SK-N-SH (cell line): ENCODE results near the gene CBFA2T3. TPM values are rescaled to one million over a fixed set of nuclear protein-coding genes. Genes with fewer than 3 reads are reported as not detected.

Experiments
- CTCF ChIA-PET: fragments of 300-600, 350-600 bp; formaldehyde crosslinking; extraction: SDS; loops from one replicate; lab custom pipeline; 2021; lab: Yijun Ruan, JAX
- POLR2A ChIA-PET: fragments of 350-600 bp; sonication (Branson Sonifier 250); formaldehyde crosslinking; extraction: SDS; loops from one replicate; lab custom pipeline; 2020; ENCODE audit warnings: antibody characterized with exemption, inconsistent platforms; lab: Yijun Ruan, JAX
- DNase-seq: peaks from one replicate; pipeline ENCODE4 v3.0.0; 2012
- H2AFZ ChIP-seq: fragments of 200-600 bp; sonication (generic); 2 replicates; pipeline ENCODE4 v1.8.1; 2016; ENCODE audit warnings: antibody characterized with exemption, mild to moderate bottlenecking, low read depth
- H3F3A ChIP-seq: fragments of 200-600 bp; sonication (generic); replicated peaks from 2 replicates; pipeline ENCODE3; 2016; ENCODE audit warnings: antibody characterized with exemption, mild to moderate bottlenecking; ENCODE audit not compliant: insufficient read depth
- H3K27ac ChIP-seq, 2 experiments: fragments of 200-500 bp in 1 of 2; fragments of 200-600 bp in 1 of 2; sonication (Bioruptor generic) in 1 of 2; sonication (generic), shearing (Covaris generic) in 1 of 2; 2 replicates each; pipeline versions ENCODE4 v1.5.1 to v1.6.1; 2014 to 2016; ENCODE audit warnings: low read depth in 2 of 2, inconsistent platforms in 1 of 2, low read length in 1 of 2, mild to moderate bottlenecking in 1 of 2, mixed read lengths in 1 of 2
- H3K27me3 ChIP-seq: fragments of 200-600 bp; sonication (generic), shearing (Covaris generic); 2 replicates; pipeline ENCODE4 v1.6.1; 2016; ENCODE audit warnings: mixed run types; ENCODE audit not compliant: insufficient read depth
- H3K36me3 ChIP-seq, 2 experiments: fragments of 200-500 bp in 1 of 2; fragments of 200-600 bp in 1 of 2; sonication (Bioruptor generic) in 1 of 2; sonication (generic) in 1 of 2; replicated peaks in 1 of 2; 2 replicates each; pipeline versions ENCODE3 to v1.5.1; 2014 to 2016; ENCODE audit warnings: low read length in 1 of 2, mild to moderate bottlenecking in 1 of 2; ENCODE audit not compliant: insufficient read depth in 2 of 2, control insufficient read depth in 1 of 2
- H3K4me1 ChIP-seq, 2 experiments: fragments of 200-500 bp in 1 of 2; fragments of 200-600 bp in 1 of 2; sonication (Bioruptor generic) in 1 of 2; sonication (generic), shearing (Covaris generic) in 1 of 2; 2 replicates each; pipeline versions ENCODE4 v1.5.1 to v1.6.1; 2014 to 2016; ENCODE audit warnings: low read depth in 1 of 2, low read length in 1 of 2, mixed run types in 1 of 2; ENCODE audit not compliant: insufficient read depth in 2 of 2, control insufficient read depth in 1 of 2
- H3K4me2 ChIP-seq: fragments of 200-600 bp; sonication (generic), shearing (Covaris generic); 2 replicates; pipeline ENCODE4 v1.6.1; 2017; ENCODE audit warnings: mixed run types
- H3K4me3 ChIP-seq, 2 experiments: fragments of 200-500 bp in 1 of 2; fragments of 200-600 bp in 1 of 2; sonication (Bioruptor generic) in 1 of 2; sonication (generic), shearing (Covaris generic) in 1 of 2; 2 replicates each; pipeline versions ENCODE4 v1.5.1 to v1.8.1; 2014 to 2016; ENCODE audit warnings: low read depth in 2 of 2, inconsistent platforms in 1 of 2, low read length in 1 of 2, mild to moderate bottlenecking in 1 of 2, mixed read lengths in 1 of 2, moderate library complexity in 1 of 2
- H3K79me2 ChIP-seq: fragments of 200-600 bp; sonication (generic); 2 replicates; pipeline ENCODE4 v1.8.1; 2017; ENCODE audit warnings: mild to moderate bottlenecking; ENCODE audit not compliant: insufficient read depth
- H3K9ac ChIP-seq: fragments of 200-600 bp; sonication (generic); 2 replicates; pipeline ENCODE4 v1.6.1; 2017; ENCODE audit warnings: mixed run types
- H3K9me2 ChIP-seq: fragments of 200-600 bp; sonication (generic); 2 replicates; pipeline ENCODE4 v1.6.1; 2017; ENCODE audit warnings: mixed run types
- H3K9me3 ChIP-seq: fragments of 200-600 bp; sonication (generic); 2 replicates; pipeline ENCODE4 v1.6.1; 2017; ENCODE audit warnings: mixed run types, mild to moderate bottlenecking, moderate library complexity
- H4K20me1 ChIP-seq: fragments of 200-600 bp; sonication (generic); 2 replicates; pipeline ENCODE4 v1.6.1; 2017; ENCODE audit warnings: mild to moderate bottlenecking, mixed run types; ENCODE audit not compliant: insufficient read depth
- CHD2 ChIP-seq: fragments of 150-350 bp; IDR thresholded peaks from 2 replicates; pipeline ENCODE4 v1.6.1; 2018; ENCODE audit warnings: low read length; ENCODE audit not compliant: partially characterized antibody
- ELF1 ChIP-seq: IDR thresholded peaks from 2 replicates; pipeline ENCODE4 v1.4.0; 2012
- EZH2phosphoT487 ChIP-seq: fragments of 200-600 bp; sonication (generic); IDR thresholded peaks from 2 replicates; pipeline ENCODE4 v1.6.1; 2017; ENCODE audit warnings: low read depth, mixed run types, mild to moderate bottlenecking, antibody characterized with exemption, moderate library complexity, borderline replicate concordance
- FOXJ3 ChIP-seq: sonication (generic); formaldehyde crosslinking; IDR thresholded peaks from 2 replicates; pipeline ENCODE4 v1.5.1; 2020; ENCODE audit warnings: mild to moderate bottlenecking, missing genetic modification reagents
- FOXM1 ChIP-seq: IDR thresholded peaks from 2 replicates; pipeline ENCODE4 v1.4.0; 2012; ENCODE audit warnings: low read depth, mild to moderate bottlenecking
- GABPA ChIP-seq: IDR thresholded peaks from 2 replicates; pipeline ENCODE4 v1.4.0; 2012; ENCODE audit warnings: low read depth, mild to moderate bottlenecking
- MXI1 ChIP-seq: IDR thresholded peaks from 2 replicates; pipeline ENCODE4 v1.6.1; 2012; ENCODE audit warnings: mild to moderate bottlenecking, low read depth, low read length, improper control_type of control experiment
- NFIC ChIP-seq: IDR thresholded peaks from 2 replicates; pipeline ENCODE4 v1.4.0; 2012; ENCODE audit warnings: borderline replicate concordance
- NRF1 ChIP-seq: IDR thresholded peaks from 2 replicates; pipeline ENCODE4 v1.6.1; 2012; ENCODE audit warnings: low read depth, mild to moderate bottlenecking, low read length
- POLR2AphosphoS5 ChIP-seq: IDR thresholded peaks from 2 replicates; pipeline ENCODE4 v1.6.1; 2012; ENCODE audit warnings: low read depth, low read length
- RFX5 ChIP-seq: IDR thresholded peaks from 2 replicates; pipeline ENCODE4 v1.6.1; 2012; ENCODE audit warnings: mild to moderate bottlenecking, improper control_type of control experiment, low read length
- RXRA ChIP-seq: IDR thresholded peaks from 2 replicates; pipeline ENCODE4 v1.4.0; 2012; ENCODE audit warnings: low read depth, mild to moderate bottlenecking, borderline replicate concordance
- SMC3 ChIP-seq: IDR thresholded peaks from 2 replicates; pipeline ENCODE4 v1.6.1; 2012; ENCODE audit warnings: low read depth, low read length, improper control_type of control experiment
- TEAD4 ChIP-seq: IDR thresholded peaks from 2 replicates; pipeline ENCODE4 v1.4.0; 2012; ENCODE audit warnings: mild to moderate bottlenecking, borderline replicate concordance; ENCODE audit not compliant: insufficient read depth
- WGBS: methylation state at CpG from one replicate; pipeline ENCODE4 v1.1.6; 2017; ENCODE audit warnings: low lambda C conversion rate; 5-methylcytosine and 5-hydroxymethylcytosine counted together
- polyA plus RNA-seq, 3 experiments: library from polyadenylated mRNA; depleted of rRNA; stranded (reverse); fragments of >200 nt; gene quantifications; 2 replicates each; pipeline ENCODE4 v1.2.3, GENCODE V29; 2012
- TF ChIP-seq, protein P1 (sequence below): IDR thresholded peaks from 2 replicates; pipeline ENCODE4 v1.6.1; 2012; ENCODE audit warnings: mild to moderate bottlenecking, low read depth, low read length, moderate library complexity
- TF ChIP-seq, protein P2 (sequence below): IDR thresholded peaks from 2 replicates; pipeline ENCODE4 v1.4.0; 2012; ENCODE audit warnings: low read depth
- TF ChIP-seq, protein P3 (sequence below): fragments of 150-350 bp; IDR thresholded peaks from 2 replicates; pipeline ENCODE4 v1.6.1; 2016; ENCODE audit warnings: mild to moderate bottlenecking, low read depth, low read length
- TF ChIP-seq, protein P4 (sequence below): fragments of 150-350 bp; IDR thresholded peaks from 2 replicates; pipeline ENCODE4 v1.6.1; 2017; ENCODE audit warnings: antibody characterized with exemption, low read length, low read depth, borderline replicate concordance

Gene CBFA2T3
- polyA plus RNA-seq, 1 of the 3 experiments (the other 2 are of a cell fraction) = not detected

DNA sequence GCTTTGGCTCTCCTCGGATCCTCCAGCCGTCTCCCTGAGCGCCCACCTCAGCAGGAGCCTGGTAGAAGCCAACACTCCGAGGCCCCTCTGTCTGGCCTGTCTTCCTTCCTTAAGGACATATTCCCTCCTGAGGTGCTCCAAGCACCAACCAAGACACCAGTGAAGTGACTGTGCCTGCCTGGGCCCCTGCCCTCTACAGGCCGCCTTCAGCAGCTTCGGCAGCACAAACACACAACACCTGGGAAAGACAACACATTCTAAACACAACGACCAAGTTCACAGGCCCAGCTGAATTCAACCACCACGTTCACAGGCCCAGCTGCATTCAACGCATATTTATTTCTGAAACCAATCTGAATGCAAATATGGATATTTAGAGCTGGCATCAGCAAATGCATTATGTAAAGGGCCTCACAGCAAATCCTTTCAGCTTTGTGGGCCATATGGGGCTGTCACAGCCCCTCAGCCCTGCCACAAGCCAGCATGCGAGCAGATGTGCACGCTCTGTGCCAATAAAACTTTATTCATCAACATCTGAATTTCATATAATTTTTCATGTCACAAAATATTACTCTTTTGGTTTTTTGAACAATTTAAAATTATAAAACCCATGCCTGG is 132.5 kb downstream of the CBFA2T3 start (continued):
- TF ChIP-seq, protein P1, sequence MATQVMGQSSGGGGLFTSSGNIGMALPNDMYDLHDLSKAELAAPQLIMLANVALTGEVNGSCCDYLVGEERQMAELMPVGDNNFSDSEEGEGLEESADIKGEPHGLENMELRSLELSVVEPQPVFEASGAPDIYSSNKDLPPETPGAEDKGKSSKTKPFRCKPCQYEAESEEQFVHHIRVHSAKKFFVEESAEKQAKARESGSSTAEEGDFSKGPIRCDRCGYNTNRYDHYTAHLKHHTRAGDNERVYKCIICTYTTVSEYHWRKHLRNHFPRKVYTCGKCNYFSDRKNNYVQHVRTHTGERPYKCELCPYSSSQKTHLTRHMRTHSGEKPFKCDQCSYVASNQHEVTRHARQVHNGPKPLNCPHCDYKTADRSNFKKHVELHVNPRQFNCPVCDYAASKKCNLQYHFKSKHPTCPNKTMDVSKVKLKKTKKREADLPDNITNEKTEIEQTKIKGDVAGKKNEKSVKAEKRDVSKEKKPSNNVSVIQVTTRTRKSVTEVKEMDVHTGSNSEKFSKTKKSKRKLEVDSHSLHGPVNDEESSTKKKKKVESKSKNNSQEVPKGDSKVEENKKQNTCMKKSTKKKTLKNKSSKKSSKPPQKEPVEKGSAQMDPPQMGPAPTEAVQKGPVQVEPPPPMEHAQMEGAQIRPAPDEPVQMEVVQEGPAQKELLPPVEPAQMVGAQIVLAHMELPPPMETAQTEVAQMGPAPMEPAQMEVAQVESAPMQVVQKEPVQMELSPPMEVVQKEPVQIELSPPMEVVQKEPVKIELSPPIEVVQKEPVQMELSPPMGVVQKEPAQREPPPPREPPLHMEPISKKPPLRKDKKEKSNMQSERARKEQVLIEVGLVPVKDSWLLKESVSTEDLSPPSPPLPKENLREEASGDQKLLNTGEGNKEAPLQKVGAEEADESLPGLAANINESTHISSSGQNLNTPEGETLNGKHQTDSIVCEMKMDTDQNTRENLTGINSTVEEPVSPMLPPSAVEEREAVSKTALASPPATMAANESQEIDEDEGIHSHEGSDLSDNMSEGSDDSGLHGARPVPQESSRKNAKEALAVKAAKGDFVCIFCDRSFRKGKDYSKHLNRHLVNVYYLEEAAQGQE = no peak
- no peak for TF ChIP-seq POLR2AphosphoS5
- TF ChIP-seq, protein P2, sequence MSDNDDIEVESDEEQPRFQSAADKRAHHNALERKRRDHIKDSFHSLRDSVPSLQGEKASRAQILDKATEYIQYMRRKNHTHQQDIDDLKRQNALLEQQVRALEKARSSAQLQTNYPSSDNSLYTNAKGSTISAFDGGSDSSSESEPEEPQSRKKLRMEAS = no peak
- TF ChIP-seq, protein P3, sequence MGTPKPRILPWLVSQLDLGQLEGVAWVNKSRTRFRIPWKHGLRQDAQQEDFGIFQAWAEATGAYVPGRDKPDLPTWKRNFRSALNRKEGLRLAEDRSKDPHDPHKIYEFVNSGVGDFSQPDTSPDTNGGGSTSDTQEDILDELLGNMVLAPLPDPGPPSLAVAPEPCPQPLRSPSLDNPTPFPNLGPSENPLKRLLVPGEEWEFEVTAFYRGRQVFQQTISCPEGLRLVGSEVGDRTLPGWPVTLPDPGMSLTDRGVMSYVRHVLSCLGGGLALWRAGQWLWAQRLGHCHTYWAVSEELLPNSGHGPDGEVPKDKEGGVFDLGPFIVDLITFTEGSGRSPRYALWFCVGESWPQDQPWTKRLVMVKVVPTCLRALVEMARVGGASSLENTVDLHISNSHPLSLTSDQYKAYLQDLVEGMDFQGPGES = no peak
- no peak for TF ChIP-seq TEAD4
- TF ChIP-seq RFX5 = no peak
- TF ChIP-seq ELF1 = no peak
- TF ChIP-seq, all 33 proteins: peak for 0

DNA sequence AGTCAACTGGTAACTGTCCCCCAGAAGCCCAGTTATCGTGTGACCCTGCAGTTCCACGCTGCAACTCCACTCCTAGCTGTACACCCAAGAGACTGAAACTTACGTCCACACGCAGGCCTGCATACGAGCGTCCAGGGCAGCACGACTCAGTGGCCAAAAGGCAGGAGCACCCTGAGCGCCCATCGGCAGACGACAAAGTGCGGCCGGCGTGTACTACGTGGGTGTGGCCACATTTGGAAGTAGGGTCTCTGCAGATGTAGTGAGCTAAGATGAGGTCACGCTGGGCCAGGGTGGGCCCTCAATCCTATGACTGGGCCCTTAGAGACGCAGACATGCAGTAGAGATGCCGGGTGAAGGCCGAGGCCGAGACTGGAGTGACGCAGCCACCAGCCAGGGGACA is 133.8 kb downstream of the CBFA2T3 start:
- Histone ChIP-seq H2AFZ (no peak overlapping the region), H3K4me1 (no peaks in the 10 kb centered on the region), H3K9me3 (no peaks in the 10 kb centered on the region), H3K27me3 (no peaks in the 10 kb centered on the region), H3K9me2 (no peaks in the 10 kb centered on the region), H3K27ac (no peak overlapping the region), H3K9ac (no peak overlapping the region), H3K36me3 (peaks cover 0 to 19% of the 10 kb centered on the region in 2 experiments), H3K4me2 (no peak overlapping the region), H3F3A (no peaks in the 10 kb centered on the region), H4K20me1 (0 out of 2 replicates have a peak, but pooled peaks cover 3% of the 10 kb centered on the region), H3K4me3 (no peak overlapping the region), H3K79me2 (no peaks in the 10 kb centered on the region)
- TF ChIP-seq ELF1 (no peak), FOXM1 (no peak), RFX5 (no peak), FOXJ3 (CRISPR knock-in tag) (no peak), RXRA (no peak), NRF1 (no peak), MXI1 (no peak), CHD2 (no peak), EZH2phosphoT487 (no peak), SMC3 (no peak), NFIC (no peak), GABPA (no peak)
- TF ChIP-seq, protein P4, sequence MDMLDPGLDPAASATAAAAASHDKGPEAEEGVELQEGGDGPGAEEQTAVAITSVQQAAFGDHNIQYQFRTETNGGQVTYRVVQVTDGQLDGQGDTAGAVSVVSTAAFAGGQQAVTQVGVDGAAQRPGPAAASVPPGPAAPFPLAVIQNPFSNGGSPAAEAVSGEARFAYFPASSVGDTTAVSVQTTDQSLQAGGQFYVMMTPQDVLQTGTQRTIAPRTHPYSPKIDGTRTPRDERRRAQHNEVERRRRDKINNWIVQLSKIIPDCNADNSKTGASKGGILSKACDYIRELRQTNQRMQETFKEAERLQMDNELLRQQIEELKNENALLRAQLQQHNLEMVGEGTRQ = no peak
- POLR2A ChIA-PET = no interaction called here
- DNase-seq = no peak
- WGBS = 89% methylated on average over 11 of the region's 20 CpGs
- CTCF ChIA-PET = interaction anchor here (1.0 to 1.2 kb wide), 2 partner anchors 14 to 40 kb away, joined by 3 to 4 read pairs; no protein-coding TSS in a partner anchor
